DND-41 (cell line): Measurements from ENCODE around the gene BICRAL.

Experiments used
- EZH2 ChIP-seq: IDR thresholded peaks from 3 replicates; pipeline ENCODE4 v1.6.1; 2012; ENCODE audit warnings: borderline replicate concordance, low read depth, mild to moderate bottlenecking, moderate library complexity, low read length, inconsistent platforms; ENCODE audit not compliant: severe bottlenecking
- TF ChIP-seq, protein P1 (sequence below): IDR thresholded peaks from 2 replicates; pipeline ENCODE4 v1.5.1; 2012; ENCODE audit warnings: borderline replicate concordance, low read length, moderate library complexity, mild to moderate bottlenecking; ENCODE audit not compliant: poor library complexity, severe bottlenecking; ENCODE audit errors: extremely low read depth

DNA sequence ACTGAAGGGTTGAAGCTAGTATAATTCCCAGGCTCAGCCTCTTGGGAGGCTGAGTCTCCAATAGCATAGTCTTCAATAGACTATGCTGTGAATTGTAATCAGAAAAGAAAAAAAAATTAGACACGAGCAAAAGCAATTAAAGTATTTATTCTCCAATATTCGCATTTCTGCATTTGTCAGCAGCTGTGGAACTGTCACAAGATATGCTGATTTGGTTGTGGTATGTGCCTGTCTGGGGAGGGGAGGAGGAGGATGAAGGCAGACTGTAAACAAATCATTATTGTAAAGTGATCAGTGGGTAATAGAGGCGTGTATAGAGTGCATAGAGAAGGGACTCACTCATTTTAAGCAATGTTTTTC is 10.1 kb upstream of the BICRAL start:
- TF ChIP-seq, protein P1, sequence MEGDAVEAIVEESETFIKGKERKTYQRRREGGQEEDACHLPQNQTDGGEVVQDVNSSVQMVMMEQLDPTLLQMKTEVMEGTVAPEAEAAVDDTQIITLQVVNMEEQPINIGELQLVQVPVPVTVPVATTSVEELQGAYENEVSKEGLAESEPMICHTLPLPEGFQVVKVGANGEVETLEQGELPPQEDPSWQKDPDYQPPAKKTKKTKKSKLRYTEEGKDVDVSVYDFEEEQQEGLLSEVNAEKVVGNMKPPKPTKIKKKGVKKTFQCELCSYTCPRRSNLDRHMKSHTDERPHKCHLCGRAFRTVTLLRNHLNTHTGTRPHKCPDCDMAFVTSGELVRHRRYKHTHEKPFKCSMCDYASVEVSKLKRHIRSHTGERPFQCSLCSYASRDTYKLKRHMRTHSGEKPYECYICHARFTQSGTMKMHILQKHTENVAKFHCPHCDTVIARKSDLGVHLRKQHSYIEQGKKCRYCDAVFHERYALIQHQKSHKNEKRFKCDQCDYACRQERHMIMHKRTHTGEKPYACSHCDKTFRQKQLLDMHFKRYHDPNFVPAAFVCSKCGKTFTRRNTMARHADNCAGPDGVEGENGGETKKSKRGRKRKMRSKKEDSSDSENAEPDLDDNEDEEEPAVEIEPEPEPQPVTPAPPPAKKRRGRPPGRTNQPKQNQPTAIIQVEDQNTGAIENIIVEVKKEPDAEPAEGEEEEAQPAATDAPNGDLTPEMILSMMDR = no peak
- no peak for TF ChIP-seq EZH2
